ENCODE data around the gene DNAJC11. TPM values are rescaled to one million over a fixed set of nuclear protein-coding genes. Genes with fewer than 3 reads are reported as not detected.
"Not testable (repeated sequence)": the region's sequence is repeated elsewhere in the genome, so short reads cannot be mapped to it uniquely, and the experiment has no call there.

Gene DNAJC11
- total RNA-seq, 1 donor from 2014 or later, result 33.0 TPM

DNA sequence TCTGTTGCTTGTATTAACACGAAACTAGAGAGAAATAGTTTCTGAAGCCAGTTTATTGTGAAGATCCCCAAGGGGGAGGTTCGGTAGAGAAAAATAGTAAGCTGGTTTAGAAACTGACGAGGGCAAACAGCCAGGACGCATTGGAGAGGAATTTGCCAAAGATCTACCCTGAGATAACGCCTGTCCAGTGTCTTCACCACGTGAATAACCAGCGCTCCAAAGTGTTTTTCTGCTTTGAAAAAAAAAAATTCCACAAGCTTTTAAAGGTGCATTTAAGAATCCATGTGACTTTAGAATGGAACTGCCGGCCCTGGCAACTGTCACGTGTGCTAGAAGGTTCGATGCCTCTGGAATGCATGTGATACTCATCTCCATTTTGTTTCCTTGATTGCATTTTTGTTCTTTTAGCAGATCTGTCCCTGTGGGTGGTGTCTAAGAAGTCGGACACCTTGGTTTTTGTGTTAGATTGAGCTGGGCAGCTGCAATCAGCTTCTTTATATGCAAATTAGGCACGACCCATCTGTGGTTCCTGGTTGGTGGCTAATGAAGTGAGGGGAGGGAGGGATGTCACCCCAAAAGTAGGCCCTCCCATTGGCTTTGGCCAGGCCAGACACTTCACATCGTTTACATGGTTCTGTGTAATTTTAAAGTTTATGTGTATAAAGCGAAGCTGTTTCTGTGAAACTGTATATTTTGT lies 78.2 kb downstream of the DNAJC11 start:
- DNase-seq, result no peak

DNA sequence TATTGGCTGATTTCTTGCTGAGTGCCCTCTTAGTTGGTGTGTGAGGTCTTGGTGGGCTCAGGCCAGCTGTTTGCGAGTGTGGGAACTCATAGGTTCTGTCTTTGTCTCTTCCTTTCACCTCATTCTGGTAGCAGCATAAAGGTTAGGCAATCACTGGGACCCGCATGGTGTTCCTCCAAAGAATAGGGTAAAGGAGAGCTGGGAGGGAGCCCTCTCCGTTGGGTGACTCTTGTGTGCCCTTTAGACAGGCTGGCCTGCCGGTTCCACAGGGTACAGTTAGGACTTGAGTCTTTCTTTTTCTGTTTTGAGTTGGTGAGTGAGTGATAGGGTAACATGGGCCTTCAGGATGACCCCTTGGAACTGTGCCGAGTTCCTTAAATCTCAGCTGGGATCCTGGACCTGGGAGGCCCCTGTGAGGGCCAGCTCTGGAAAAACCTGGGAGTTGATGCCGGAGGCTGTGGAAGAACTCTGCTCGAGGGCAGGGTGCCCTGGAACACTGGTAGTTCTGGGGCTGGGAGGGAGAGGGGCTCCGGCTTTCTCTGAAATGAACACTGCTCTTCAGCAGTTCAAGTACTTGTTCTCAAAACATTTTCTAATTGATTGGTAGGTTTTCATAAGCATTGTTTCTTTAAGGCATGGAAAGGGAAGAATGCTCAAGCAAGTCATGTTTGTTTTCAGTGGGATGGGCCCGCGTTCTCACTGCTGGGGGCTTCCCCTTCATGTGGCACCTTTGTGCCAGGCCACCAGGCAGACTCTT lies 79.0 kb downstream of the DNAJC11 start:
- no peak for DNase-seq

DNA sequence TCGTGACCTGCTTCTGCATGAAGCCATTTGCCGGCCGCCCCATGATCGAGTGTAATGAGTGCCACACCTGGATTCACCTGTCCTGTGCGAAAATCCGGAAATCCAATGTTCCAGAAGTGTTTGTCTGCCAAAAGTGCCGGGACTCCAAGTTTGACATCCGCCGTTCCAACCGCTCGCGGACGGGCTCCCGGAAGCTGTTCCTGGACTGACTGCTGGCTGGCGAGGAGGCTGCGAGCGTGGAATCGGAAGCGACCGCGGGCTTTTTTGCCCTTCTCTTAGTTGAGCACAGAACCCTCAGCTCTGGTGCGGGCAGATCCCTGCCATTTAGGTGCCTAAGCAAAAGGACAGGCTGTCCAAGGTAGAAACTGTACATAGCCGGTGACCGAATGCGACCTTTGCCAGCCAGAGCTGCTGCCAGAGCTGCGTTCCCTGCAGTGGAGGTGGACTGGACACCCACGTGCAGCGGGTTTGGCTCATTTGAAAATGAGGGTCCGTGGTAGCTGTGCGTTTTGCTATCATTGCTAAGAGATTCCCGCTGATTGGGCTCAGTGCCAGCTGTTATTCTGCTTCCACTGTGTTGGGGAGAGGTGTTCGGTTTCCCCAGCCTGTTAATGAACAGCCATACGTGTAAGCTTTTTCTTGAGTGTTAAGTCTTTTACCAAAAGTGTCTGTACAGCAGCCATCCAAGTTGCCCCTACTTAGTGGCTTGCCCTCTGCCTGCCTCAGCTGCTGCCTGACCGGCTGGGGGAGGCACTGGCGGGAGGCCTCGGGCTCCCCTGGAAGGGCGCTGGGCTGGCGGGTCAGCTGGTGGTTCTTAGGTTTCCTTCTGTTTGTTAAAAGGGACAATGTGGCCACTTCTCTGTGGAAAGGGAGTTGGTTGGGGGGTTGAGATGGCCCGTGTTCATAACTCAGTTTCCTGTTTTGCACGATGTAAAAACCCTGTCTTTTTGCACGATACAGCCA lies 79.9 kb downstream of the DNAJC11 start:
- DNase-seq, result no peak

DNA sequence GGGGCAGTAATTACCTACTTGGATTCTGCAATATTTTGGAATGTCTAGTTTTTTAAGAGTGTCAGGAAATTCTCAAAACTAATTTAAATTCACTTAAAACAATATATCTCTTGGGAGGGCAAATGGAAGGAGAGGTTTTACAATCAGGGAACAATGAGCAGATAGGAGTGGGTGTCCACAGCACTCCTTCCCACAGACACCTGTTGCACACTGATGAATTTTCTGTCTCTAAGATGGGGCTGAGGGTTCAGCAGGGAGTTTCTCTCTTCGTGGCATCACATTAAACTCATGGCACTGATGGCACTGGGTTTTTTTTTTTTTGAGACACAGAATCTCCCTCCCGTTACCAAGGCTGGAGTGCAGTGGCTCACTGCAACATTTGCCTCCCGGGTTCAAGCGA lies 82.6 kb downstream of the DNAJC11 start:
- DNase-seq, result no peak

DNA sequence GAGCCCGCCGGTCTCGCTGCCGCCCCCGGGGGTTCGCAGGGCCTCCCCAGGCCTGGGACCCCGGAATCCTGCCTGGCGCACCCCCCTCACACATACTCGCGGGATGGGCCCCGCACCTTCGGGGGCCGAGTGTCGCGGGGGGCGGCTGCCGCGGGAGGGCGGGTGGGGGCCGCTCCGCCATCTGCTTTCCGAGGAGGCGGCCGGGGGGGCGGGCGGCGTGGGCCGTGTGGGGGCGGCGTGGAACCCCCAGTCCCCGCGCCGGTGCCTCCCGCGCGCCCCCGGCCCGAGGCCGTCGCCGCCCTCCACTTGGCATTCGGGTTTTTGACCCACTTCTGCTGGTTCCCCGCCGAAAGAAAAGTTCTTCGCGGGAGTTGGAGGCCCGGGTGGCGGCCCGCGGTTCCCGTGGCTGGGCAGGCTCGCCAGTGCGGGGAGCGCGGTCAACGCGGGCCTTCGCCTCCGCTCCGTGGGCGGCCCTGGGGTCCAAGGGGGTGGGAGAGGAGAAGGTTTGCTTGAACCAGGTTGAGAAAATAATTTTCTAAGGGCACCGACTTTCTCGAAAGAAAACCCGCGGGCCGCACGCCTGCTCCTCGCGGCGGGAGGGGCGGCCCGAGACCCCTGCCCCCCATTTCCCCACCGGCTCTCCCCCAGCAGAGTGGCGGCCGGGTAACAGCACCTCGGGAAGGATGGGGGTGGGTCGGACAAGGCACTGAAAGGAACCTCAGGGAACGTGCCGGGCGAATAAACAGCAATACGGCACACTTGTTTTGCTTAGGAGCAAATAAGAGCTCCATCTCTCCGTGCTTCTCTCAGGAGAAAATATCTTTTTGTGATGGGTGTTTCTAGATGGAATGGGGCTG lies 86.5 kb downstream of the DNAJC11 start:
- no peak for DNase-seq

DNA sequence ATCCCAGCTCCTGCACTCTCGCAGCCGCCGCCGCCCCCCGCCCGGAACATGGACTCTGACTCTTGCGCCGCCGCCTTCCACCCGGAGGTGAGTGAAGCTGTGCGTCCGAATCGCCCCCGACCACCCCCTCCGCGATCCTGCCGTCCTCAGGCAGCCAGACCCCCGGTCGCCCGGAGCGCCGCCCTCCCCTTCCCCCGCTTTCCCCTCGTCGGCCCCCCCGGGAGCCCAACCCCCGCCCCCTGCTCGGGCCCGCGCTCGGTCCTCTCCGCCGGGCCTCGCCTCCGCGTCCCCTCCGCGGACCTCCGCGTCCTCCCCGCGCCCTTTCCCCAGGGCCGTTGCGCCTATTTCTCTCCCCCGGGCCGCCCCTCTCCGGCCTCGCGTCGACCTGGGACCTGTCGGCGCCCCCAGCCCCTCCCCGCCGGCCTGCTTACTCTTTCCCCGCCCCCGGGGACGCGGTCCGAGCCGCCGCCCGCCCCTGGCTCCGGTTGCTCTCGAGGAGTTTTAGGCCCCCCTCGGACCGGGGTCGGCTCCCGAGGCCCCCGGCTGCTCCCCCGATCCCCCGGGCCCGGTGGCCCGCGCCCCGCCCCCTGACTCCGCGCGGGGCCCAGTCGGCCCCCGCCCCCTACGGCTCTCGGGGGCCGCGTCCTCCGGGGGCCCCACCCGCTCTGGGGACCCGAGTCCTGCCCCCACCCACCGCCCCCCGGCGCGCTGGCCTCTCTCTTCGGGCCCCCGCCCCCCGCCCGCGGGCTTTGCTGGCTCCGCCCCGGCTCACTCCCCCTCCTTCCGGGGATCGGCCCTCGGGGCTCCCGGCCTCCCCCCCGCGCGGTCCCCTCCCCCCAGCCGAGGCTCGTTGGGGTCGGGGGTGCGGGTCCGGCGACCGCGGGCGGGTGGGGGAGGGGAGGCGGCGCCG lies 87.3 kb downstream of the DNAJC11 start:
- DNase-seq, result no peak

DNA sequence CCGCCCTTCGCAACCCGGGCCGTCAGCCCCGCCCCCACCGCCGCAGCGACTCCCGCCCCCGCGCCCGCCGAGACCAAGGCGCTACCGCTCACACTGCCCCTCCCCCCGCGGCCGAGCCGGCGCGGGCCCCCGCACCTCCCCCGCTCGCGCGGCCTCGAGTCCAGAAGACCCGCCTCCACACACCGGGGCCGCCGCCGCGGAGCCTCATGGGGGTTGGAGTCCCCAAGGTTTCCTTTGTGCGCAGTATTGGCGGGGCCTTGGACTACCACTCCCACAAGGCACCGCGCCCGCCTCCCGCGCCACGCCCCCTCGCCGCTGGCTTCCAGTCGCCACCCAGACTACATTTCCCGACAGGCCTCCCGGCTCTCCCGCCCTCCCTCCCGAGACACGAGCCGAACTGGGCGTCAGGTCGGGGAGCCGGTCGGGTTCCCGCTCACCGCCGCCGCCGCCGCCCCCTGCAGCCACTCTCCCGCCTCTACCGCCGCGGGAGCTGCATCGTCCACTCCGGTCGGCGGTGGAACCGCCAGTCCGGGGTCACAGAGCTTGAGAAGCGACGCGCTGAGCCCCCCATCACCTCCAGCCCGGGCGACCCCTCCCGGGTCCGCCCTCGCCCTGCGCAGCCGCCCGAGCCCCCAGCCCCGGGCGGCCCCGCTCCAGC lies 88.1 kb downstream of the DNAJC11 start, which contains the start of gene PHF13:
Gene PHF13, plus strand, starts transcription at position 371 of the 658 bp plus-strand sequence. CDS start 336 bp downstream, outside the sequence.
- peak; percentile 99 for DNase-seq

DNA sequence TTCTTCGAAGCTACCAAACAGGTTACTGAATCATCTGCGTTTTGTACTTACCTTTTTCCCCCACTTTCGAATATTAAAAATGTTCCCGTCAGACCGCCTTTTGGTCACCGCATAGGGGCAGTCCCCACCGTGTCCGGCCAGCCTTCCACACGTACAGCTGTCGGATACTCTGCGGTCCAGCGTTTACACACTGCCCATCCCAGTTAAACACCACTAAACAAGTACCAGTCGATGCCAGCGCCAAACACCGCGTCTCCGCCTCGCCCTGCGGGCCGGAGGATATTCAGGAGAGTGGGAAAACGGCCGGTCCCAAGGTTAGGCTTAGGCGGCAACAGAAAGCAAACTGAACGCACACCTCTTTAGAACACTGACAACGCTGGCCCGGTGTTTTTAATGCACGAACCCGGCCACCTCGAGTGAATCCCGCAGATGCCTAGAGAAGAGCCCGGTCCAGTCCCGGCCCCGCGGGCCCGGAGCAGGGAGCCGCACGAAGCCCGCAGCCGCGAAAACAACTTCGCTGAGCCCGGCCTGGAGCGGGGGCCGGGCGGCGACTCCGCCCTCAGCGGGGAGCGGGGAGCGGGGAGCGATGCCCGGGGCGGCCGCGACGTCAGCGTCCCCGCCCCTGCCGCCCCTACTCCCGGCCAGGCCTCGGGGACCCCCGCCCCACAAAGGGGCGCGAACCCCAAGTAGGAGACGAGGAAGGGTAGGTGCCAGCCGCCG lies 88.8 kb downstream of the DNAJC11 start:
- DNase-seq, result peak; percentile 36

DNA sequence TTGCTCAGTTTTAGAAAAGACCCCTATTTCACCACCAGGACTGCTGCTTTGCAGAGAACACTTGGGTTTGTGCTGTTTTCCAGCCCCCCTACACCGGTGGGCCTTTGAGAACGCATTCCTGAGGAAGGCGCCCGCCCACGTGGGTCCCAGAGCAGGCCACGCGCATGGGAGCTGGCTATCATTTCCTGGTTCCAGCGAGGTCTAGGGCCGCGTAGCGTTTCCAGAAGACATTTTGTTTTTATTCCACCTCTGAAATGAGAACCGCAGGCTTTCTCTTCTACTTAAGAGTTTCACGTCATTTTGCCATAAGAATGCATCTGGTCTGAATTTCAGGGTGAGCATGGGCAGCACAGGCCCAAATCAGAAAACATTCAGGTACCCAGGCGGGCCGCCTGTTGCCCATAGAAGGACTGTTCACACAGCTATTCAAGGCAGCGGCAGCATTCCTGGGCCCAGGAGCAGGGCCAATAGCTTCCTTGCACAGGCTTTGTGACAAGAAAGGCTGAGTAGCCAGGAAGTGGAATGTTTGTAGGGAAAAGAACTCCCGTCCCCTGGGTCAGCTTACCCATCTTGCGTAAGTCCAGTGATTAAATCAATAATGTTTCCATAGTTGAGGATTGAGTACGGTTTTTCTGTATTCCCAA lies 97.6 kb downstream of the DNAJC11 start:
- peak; percentile 81 for DNase-seq

DNA sequence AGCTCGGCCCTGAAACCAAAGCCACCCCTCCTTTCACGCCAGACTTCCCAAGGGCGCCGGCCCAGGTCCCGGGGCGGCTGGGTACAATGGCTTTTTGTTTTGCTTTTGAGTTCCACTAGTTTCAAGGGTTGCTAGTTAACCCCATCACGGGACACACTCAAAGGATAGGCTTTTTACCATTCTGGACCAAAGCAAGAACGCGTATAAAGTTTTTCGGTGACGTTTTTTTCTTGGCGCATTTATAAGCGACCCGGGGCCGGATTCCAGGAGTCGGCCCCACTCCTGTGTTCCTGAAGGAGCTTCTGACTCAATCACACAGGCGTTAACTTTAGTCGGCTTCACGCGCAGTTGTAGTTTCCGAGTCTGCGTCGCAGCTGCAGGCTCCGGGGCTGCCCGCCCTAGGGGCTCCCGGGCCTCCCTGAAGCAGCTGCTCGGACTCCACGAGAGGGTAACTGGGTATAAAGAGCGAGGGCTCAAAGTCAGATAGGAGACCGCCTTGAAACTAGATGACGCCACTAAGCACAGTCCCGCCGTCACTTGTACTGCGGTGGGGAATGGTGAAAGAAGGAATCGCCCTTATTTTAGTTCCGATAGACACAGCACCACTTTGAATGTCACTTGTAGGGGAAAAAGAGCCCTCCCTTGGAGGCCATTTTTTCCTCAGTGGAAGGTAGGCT lies 98.2 kb downstream of the DNAJC11 start:
- DNase-seq, result peak; percentile 85

DNA sequence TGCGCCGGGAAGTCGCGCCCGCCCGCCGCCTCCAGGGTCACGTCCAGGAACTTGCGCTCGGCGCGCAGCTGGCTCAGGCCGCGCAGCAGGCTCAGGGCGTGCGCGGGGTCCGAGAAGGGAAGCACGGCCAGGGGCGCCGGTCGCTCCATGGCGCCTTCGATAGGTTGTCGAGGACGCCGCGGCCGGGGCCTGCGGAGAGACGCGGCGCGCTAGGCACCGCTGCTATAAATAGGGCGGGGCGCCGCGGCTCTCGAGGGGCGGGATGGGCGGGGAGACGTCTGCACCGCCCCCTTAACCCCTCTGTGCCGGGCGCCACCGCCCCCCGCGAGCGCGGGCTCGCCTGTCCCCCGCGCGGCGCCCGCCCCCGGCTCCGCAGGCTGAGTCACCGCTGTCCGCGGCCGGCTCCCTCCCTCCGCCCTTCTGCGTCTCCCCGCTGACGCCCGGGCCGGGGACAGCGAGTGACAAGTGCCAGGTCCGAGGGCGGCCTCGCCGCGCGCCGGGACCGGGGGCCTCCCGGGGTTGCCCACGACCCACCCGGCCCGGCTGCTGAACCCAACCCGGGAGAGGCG lies 98.9 kb downstream of the DNAJC11 start, which contains the start of gene KLHL21:
Gene KLHL21, minus strand, starts transcription at position 201 of the 569 bp plus-strand sequence. Its CDS starts 52 bp downstream, at position 149.
- DNase-seq, result peak; percentile 88

DNA sequence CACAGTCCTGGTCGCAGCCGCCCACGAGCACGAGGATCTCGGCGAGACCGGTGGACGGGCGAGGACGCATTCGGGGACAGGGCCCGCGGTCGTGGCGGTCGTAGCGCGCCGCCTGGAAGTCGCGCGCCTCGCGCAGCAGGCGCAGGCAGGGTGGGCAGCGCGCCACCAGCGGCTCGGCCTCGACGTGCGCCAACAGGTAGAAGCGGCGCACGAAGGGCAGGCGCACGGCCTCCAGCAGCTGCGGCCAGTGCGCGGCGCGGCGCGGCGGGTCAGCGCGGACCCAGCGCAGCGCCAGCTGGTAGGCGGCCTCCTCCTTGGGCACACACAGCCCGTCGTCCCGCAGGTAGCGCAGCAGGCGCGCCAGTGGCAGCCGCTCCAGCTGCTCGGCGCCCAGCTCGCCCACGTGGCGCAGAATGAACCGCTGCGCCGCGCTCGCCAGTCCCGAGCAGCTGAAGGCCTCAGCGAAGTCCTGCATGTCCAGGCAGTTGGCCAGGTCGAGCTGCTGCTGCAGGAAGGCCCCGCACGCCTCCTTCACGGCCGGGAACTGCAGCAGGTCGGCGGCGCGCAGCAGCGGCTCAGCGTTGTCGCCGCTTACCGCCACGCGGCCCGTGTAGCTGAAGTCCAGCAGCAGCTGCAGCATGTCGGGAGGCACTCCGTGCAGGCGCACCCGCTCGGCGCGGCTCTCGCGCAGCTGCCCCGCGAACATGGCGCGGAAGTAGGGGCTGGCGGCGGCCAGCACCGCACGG lies 99.5 kb downstream of the DNAJC11 start:
- DNase-seq, result no peak

DNA sequence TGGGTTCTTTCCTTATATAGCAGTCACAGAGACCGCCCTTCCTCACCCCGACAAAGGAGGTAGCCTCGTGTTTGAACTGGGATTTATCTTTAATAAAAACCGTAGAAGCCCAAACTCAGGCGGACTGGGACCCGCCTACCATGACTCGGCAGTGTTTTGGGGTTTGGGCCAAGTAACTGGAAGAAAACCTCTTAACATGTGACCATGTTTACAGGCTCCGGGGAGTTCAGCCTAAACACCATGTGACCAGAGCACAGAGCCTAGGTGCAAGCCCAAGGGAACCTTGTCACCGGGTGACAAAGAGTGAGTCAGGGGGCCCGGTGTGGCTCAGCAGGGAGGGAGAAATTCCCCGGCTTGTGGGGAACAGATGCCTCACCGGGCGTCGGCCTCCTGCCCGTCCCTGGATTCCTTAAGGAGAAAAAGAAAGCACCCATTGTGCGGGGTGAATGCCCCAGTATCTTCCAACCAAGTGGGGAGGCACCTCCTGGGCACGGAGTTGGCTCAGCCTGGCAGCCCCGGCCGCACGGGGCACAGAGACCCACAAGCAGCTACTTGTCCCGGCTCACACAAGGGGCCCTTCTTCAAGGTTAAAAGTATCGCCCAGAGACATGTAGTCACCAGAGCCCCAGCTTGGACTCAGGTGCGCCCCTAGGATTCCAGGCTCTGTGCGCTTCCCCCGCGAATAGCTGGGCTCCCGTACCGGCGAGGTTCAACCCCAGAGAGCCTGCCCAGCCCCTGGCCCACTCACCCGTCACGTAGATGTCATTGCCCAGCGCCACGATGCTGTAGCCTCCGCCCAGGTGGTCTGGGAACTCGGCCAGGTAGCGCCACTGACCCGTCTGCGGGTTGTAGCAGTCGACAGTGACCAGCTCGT lies 100.3 kb downstream of the DNAJC11 start:
- DNase-seq, result peak; percentile 47

DNA sequence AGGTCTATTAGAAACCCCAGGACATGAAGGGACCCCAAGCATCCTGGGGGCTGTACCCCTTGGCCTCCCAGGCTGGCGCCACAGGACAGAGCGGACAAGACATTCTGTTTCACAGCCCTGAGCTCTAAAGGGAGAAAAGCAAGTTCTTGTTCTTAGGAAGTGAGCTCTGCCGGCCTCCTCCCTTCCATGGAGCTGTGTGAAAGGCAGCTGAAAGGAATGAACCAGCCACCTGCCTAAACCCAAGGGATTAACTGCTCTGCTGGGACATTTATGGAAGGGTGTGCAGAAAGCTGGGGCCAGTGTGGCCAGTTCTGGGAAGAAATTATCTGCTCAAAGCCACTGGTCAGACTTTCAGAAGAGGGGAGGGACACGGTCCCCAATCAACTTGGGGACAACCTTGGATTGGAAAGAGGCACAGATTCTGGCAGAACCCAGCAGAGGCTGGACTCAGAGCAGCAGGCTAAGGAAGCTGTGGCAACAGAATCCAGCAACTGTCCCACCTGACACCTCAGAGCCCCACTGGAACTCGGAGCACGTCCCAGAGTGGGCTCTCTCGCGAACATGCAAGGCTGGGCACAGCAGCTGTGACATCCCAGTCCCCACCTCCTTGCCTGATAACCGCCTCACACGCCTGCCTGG lies 101.1 kb downstream of the DNAJC11 start:
- DNase-seq, result no peak

DNA sequence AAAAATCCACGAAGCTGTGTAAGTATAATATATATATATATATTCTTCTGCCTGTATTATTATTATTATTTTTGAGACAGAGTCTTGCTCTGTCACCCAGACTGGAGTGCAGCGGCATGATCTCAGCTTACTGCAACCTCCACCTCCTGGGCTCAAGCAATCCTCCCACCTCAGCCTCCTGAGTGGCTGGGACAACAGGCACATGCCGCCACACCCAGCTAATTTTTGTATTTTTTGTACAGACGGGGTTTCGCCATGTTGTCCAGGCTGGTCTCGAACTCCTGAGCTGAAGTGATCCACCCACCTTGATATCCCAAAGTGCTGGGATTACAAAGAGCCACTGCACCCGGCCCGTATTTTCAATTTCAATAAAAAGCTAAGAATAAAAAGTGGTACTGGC lies 101.6 kb downstream of the DNAJC11 start:
- not testable (repeated sequence) for DNase-seq

All from skin of body (tissue), 2 donors.